Gastrocnemius medialis (tissue), 4 donors: ENCODE measurements around the gene ANXA7.

Experiments used
- CTCF ChIP-seq, 5 experiments: fragments of 450-650 bp in 3 of 5; fragments of 200-600 bp in 2 of 5; sonication (generic) in 2 of 5; IDR thresholded peaks in 4 of 5; conservative IDR thresholded peaks in 1 of 5; 1 replicate in 4 of 5; 2 replicates in 1 of 5; pipeline ENCODE4 v1.5.1; 2016 to 2019; ENCODE audit warnings: antibody characterized with exemption in 5 of 5, mild to moderate bottlenecking in 3 of 5, moderate library complexity in 3 of 5
- POLR2A ChIP-seq, 2 donors: fragments of 450-650 bp; IDR thresholded peaks; one replicate each; pipeline ENCODE4 v1.6.1; 2017; ENCODE audit warnings: antibody characterized with exemption in 2 of 2, mild to moderate bottlenecking in 2 of 2, moderate library complexity in 2 of 2

- TF ChIP-seq POLR2A (IDR thresholded peaks at IDR 0.05) (no peak), CTCF (IDR thresholded peaks at IDR 0.05 in 4 of 5, conservative IDR thresholded peaks at IDR 0.05 in 1 of 5) (no peak)
These were observed 19.0 kb upstream of the ANXA7 start for GRCh38 chr10:73432646-73433537.
